Measurements from ENCODE around the gene POLD3.

GRCh38 chr11:74681686-74682651 lies 89.6 kb downstream of the POLD3 start:
- TF ChIP-seq CTCF (IDR thresholded peaks at IDR 0.05), result no peak
- TF ChIP-seq POLR2A (IDR thresholded peaks at IDR 0.05), result no peak

Measured in Peyer's patch (tissue), 4 donors.